A673 (cell line): ENCODE data around the gene LMO7. TPM values are rescaled to one million over a fixed set of nuclear protein-coding genes. Genes with fewer than 3 reads are reported as not detected.
A peak's percentile ranks its signal among the peaks of the same experiment; 100 is the strongest.
"Not testable (repeated sequence)": the region's sequence is repeated elsewhere in the genome, so short reads cannot be mapped to it uniquely, and the experiment has no call there.

Experiments
- BruUV-seq: library from RNA; stranded (reverse); fragments of 400-500 nt; replicated peaks from 2 replicates; lab custom pipeline; 2021; lab: Mats Ljungman, UMichigan
- CTCF ChIA-PET: fragments of 300-600 bp; sonication (Branson Sonifier 250); formaldehyde crosslinking; loops from one replicate; lab custom pipeline; 2022; ENCODE audit warnings: antibody characterized with exemption; lab: Charles Lee
- POLR2A ChIA-PET: fragments of 300-600 bp; sonication (Branson Sonifier 250); formaldehyde crosslinking; loops from one replicate; lab custom pipeline; 2022; ENCODE audit warnings: antibody characterized with exemption; ENCODE audit not compliant: low non-redundant PET; lab: Charles Lee
- DNase-seq: peaks from one replicate; pipeline ENCODE4 v3.0.0-alpha.2; 2015; ENCODE audit warnings: low spot score
- H3K27ac ChIP-seq: fragments of 200-600 bp; sonication (generic); 2 replicates; pipeline ENCODE4 v1.5.1; 2016; ENCODE audit warnings: mixed run types, low read depth, mild to moderate bottlenecking, mixed read lengths, antibody characterized with exemption, low read length; ENCODE audit not compliant: poor library complexity, severe bottlenecking
- H3K27me3 ChIP-seq: fragments of 200-600 bp; sonication (generic); replicated peaks from 2 replicates; pipeline ENCODE4 v1.6.1; 2017; ENCODE audit warnings: mixed run types, low read depth, mild to moderate bottlenecking, mixed read lengths, antibody characterized with exemption, low read length; ENCODE audit not compliant: insufficient read depth, poor library complexity
- H3K36me3 ChIP-seq: fragments of 200-600 bp; sonication (generic); 2 replicates; pipeline ENCODE4 v1.6.1; 2016; ENCODE audit warnings: mixed run types, mild to moderate bottlenecking, mixed read lengths, antibody characterized with exemption, low read length; ENCODE audit not compliant: insufficient read depth, poor library complexity, severe bottlenecking
- H3K4me1 ChIP-seq: fragments of 200-600 bp; sonication (generic); 2 replicates; pipeline ENCODE4 v1.6.1; 2017; ENCODE audit warnings: mixed run types, mild to moderate bottlenecking, mixed read lengths, antibody characterized with exemption, low read length; ENCODE audit not compliant: insufficient read depth, poor library complexity, severe bottlenecking
- H3K4me3 ChIP-seq: fragments of 200-600 bp; sonication (generic); 2 replicates; pipeline ENCODE4 v1.5.1; 2016; ENCODE audit warnings: low read depth, mixed run types, mild to moderate bottlenecking, mixed read lengths, low read length; ENCODE audit not compliant: poor library complexity, severe bottlenecking
- H3K9me3 ChIP-seq: fragments of 200-600 bp; sonication (generic); 2 replicates; pipeline ENCODE4 v1.6.1; 2016; ENCODE audit warnings: mixed run types, low read depth, mild to moderate bottlenecking, mixed read lengths, antibody characterized with exemption, low read length; ENCODE audit not compliant: poor library complexity, severe bottlenecking
- CTCF ChIP-seq: fragments of 300-800, 200-600 bp; sonication (generic); conservative IDR thresholded peaks from 2 replicates; pipeline ENCODE4 v1.5.1; 2017; ENCODE audit warnings: low read depth, mild to moderate bottlenecking, antibody characterized with exemption, low read length, moderate library complexity, mixed read lengths
- EZH2 ChIP-seq: fragments of 200-600 bp; sonication (generic); IDR thresholded peaks from 2 replicates; pipeline ENCODE4 v1.6.1; 2017; ENCODE audit warnings: borderline replicate concordance, low read depth, mild to moderate bottlenecking, mixed read lengths, antibody characterized with exemption, low read length; ENCODE audit not compliant: poor library complexity, severe bottlenecking
- intact Hi-C: fragments of 100-400 bp; cut with micrococcal nuclease; formaldehyde crosslinking; loops from one replicate; pipeline ENCODE4 v1.10.0; 2022; ENCODE audit not compliant: unreplicated experiment
- total RNA-seq: library from RNA; stranded (reverse); gene quantifications from 2 replicates; pipeline ENCODE4 v1.2.3, GENCODE V29; 2021

Gene LMO7
- total RNA-seq, 1 experiment from 2014 or later: 20.3 TPM

- no peak overlapping the region for H3K27ac ChIP-seq
- CTCF ChIA-PET: no interaction called here
These were observed 140.4 kb downstream of the LMO7 start for GRCh38 chr13:75776550-75776949.

GRCh38 chr13:75779393-75779792, 143.3 kb downstream of the LMO7 start:
- CTCF ChIA-PET: no interaction called here
- POLR2A ChIA-PET: no interaction called here
- H3K36me3 ChIP-seq: no peaks in the 10 kb centered on the region
- no peak for TF ChIP-seq EZH2
- TF ChIP-seq CTCF: no peak
- H3K4me1 ChIP-seq: peaks cover 7% of the 10 kb centered on the region
- BruUV-seq: no TSS peak
- no peaks in the 10 kb centered on the region for H3K27me3 ChIP-seq
- H3K9me3 ChIP-seq: peaks cover 10% of the 10 kb centered on the region
- DNase-seq: no peak
- intact Hi-C loops: no loop called here
- H3K27ac ChIP-seq: no peak overlapping the region
- H3K4me3 ChIP-seq: no peak overlapping the region

More at GRCh38 chr13:75776550-75776949, 140.4 kb downstream of the LMO7 start:
- TF ChIP-seq CTCF (no peak), EZH2 (no peak)
- intact Hi-C loops: no loop called here
- POLR2A ChIA-PET: no interaction called here
- Histone ChIP-seq H3K4me3 (no peak overlapping the region), H3K9me3 (peaks cover 3% of the 10 kb centered on the region), H3K4me1 (no peaks in the 10 kb centered on the region), H3K27me3 (no peaks in the 10 kb centered on the region), H3K36me3 (no peaks in the 10 kb centered on the region)
- DNase-seq: no peak
- no TSS peak for BruUV-seq

- H3K27me3 ChIP-seq, H3K36me3 ChIP-seq, BruUV-seq, H3K27ac ChIP-seq, intact Hi-C loops, H3K4me3 ChIP-seq, CTCF ChIA-PET, POLR2A ChIA-PET: not testable (repeated sequence)
- peaks cover 10% of the 10 kb centered on the region for H3K9me3 ChIP-seq
- peaks cover 12% of the 10 kb centered on the region for H3K4me1 ChIP-seq
- peak; percentile 14 for DNase-seq
These were observed 144.0 kb downstream of the LMO7 start for GRCh38 chr13:75780103-75780502.

- intact Hi-C loops: no loop called here
- Histone ChIP-seq H3K4me3 (no peak overlapping the region), H3K4me1 (peaks cover 22% of the 10 kb centered on the region), H3K27me3 (no peaks in the 10 kb centered on the region), H3K9me3 (peaks cover 10% of the 10 kb centered on the region), H3K36me3 (no peaks in the 10 kb centered on the region), H3K27ac (no peak overlapping the region)
- no peak for TF ChIP-seq EZH2
- no peak for TF ChIP-seq CTCF
- CTCF ChIA-PET: no interaction called here
- no TSS peak for BruUV-seq
- no peak for DNase-seq
- POLR2A ChIA-PET: no interaction called here
These were observed 146.9 kb downstream of the LMO7 start for GRCh38 chr13:75782985-75783384.
